Ishikawa (cell line): ENCODE measurements around the gene RMND1.

ENCODE experiments used
- CREB1 ChIP-seq: IDR thresholded peaks from 2 replicates; pipeline ENCODE4 v1.6.1; 2012; ENCODE audit warnings: low read depth
- EP300 ChIP-seq: IDR thresholded peaks from 2 replicates; pipeline ENCODE4 v1.6.1; 2012; ENCODE audit warnings: borderline replicate concordance
- NFIC ChIP-seq: IDR thresholded peaks from 2 replicates; pipeline ENCODE4 v1.6.1; 2012
- TAF1 ChIP-seq: IDR thresholded peaks from 2 replicates; pipeline ENCODE4 v1.6.1; 2012; ENCODE audit warnings: low read depth, mild to moderate bottlenecking
- YY1 ChIP-seq: IDR thresholded peaks from 2 replicates; pipeline ENCODE4 v1.6.1; 2012; ENCODE audit warnings: low read depth

DNA sequence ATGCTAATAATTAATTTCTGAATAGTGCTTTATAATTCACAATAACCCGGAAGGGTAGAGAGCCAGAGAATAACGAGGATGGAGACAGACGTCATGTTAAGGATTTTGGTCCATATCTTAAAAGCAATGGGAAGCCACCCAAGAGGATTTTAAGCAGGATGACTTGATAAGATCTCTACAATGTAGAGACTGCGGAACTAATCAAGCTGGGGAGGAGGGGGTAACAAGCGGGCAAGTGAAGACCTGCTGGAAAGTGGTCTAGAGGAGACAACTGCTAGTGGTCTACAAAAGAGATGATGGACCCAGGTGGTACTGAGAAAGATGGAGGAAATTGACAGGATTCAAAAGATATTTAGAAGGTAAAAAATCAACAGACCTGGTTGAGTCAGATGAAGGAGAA, 67.8 kb downstream of the RMND1 start:
- TF ChIP-seq CREB1 (no peak), EP300 (no peak), YY1 (no peak), NFIC (no peak), TAF1 (no peak)
